DMS 273 treated with DMSO at 0.1 percent for 48 hours (cell line): ENCODE measurements around the gene OPA3.
"Not testable (repeated sequence)": the region's sequence is repeated elsewhere in the genome, so short reads cannot be mapped to it uniquely, and the experiment has no call there.

Experiments
- DNase-seq: peaks from one replicate; lab custom pipeline; 2025; lab: John Stamatoyannopoulos, UW

Gene OPA3

GRCh38 chr19:45522010-45522941 lies 62.3 kb downstream of the OPA3 start:
- DNase-seq = no peak

GRCh38 chr19:45518469-45518826 lies 66.2 kb downstream of the OPA3 start:
- no peak for DNase-seq

GRCh38 chr19:45517641-45518468 lies 66.7 kb downstream of the OPA3 start:
- no peak for DNase-seq

- DNase-seq = no peak
Measured at GRCh38 chr19:45517238-45517637, 67.4 kb downstream of the OPA3 start.

- no peak for DNase-seq
Measured at GRCh38 chr19:45515807-45516401, 68.7 kb downstream of the OPA3 start.

GRCh38 chr19:45515081-45515624 lies 69.4 kb downstream of the OPA3 start:
- DNase-seq = no peak

GRCh38 chr19:45514376-45515051 lies 70.1 kb downstream of the OPA3 start:
- DNase-seq = no peak

GRCh38 chr19:45512881-45513483 lies 71.6 kb downstream of the OPA3 start:
- DNase-seq = no peak

- no peak for DNase-seq
Measured at GRCh38 chr19:45511074-45511473, 73.5 kb downstream of the OPA3 start.

GRCh38 chr19:45510352-45510751 lies 74.2 kb downstream of the OPA3 start:
- DNase-seq = not testable (repeated sequence)

- no peak for DNase-seq
Measured at GRCh38 chr19:45509692-45510015, 74.9 kb downstream of the OPA3 start.

- no peak for DNase-seq
Measured at GRCh38 chr19:45508861-45509691, 75.5 kb downstream of the OPA3 start.

GRCh38 chr19:45508417-45508860 lies 76.2 kb downstream of the OPA3 start:
- DNase-seq = no peak

- no peak for DNase-seq
Measured at GRCh38 chr19:45507872-45508416, 76.7 kb downstream of the OPA3 start.

GRCh38 chr19:45506989-45507871 lies 77.4 kb downstream of the OPA3 start, which contains the start of gene VASP:
Gene VASP (plus strand): TSS chr19:45507479. CDS start chr19:45507772, 293 bp downstream.
- DNase-seq = peak; percentile 54

GRCh38 chr19:45506246-45506988 lies 78.2 kb downstream of the OPA3 start:
- peak; percentile 70 for DNase-seq

- DNase-seq = no peak
Measured at GRCh38 chr19:45505996-45506245, 78.7 kb downstream of the OPA3 start.

- no peak for DNase-seq
Measured at GRCh38 chr19:45505151-45505995, 79.2 kb downstream of the OPA3 start.
